ENCODE results near the gene FIZ1.

DNA sequence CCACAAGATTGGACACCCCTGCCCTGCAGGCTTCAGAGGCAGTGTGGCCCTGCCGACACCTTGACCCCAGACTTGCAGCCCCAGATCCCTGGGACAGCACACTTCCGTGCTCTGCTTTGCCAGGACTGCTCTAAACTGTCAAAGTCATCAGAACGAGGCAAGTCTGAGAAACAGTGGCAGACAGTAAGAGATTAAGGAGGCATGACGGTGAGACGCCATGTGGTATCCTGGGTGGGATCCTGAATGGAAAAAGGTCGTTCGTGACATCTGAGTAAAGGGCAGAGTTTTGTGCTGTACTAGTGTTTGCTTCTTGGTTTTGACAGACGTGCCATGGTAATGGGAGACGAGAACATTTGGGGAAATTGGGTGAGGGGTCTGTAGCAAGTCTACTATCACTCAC lies 32.5 kb downstream of the FIZ1 start:
- TF ChIP-seq CTCF (conservative IDR thresholded peaks at IDR 0.05; ENCODE audit: low read depth, low read length) = no peak
- no peak for TF ChIP-seq EZH2 (IDR thresholded peaks at IDR 0.05; ENCODE audit: borderline replicate concordance, low read depth, low read length, poor library complexity, severe bottlenecking)

Measured in A673 (cell line).